B cell (primary cell): ENCODE data around the gene NCCRP1. TPM values are rescaled to one million over a fixed set of nuclear protein-coding genes. Genes with fewer than 3 reads are reported as not detected.

ENCODE experiments used
- ATAC-seq: fragments of 200-7000 bp; cut with Tn5 transposase; one replicate; pipeline ENCODE4 v1.10.0; 2021; ENCODE audit warnings: low read depth, mild to moderate bottlenecking, moderate number of reproducible peaks, moderate library complexity
- CTCF ChIA-PET: fragments of 350-600 bp; sonication (Branson Sonifier 250); formaldehyde crosslinking; loops from one replicate; lab custom pipeline; 2021; ENCODE audit warnings: antibody characterized with exemption, inconsistent platforms; lab: Charles Lee
- POLR2A ChIA-PET: fragments of 350-600 bp; sonication (Branson Sonifier 250); formaldehyde crosslinking; loops from one replicate; lab custom pipeline; 2021; ENCODE audit warnings: antibody characterized with exemption; lab: Charles Lee
- DNase-seq: peaks from one replicate; pipeline ENCODE4 v3.0.0; 2013
- H2AFZ ChIP-seq: 2 replicates; pipeline ENCODE4 v1.6.1; 2012; ENCODE audit warnings: mild to moderate bottlenecking, low read depth, low read length; ENCODE audit not compliant: insufficient read depth, poor library complexity, severe bottlenecking
- H3K27ac ChIP-seq, 2 donors: 1 replicate in 1 of 2; 2 replicates in 1 of 2; pipeline ENCODE4 v1.5.1; 2012 to 2013; ENCODE audit warnings: low read length in 2 of 2, mild to moderate bottlenecking in 2 of 2, moderate library complexity in 1 of 2
- H3K27me3 ChIP-seq, 4 experiments: fragments of 200-600 bp in 1 of 4; sonication (generic) in 1 of 4; replicated peaks in 1 of 4; 1 replicate in 2 of 4; 2 replicates in 2 of 4; pipeline versions ENCODE4 v1.6.1 to v1.7.0; 2013 to 2016; ENCODE audit warnings: low read length in 3 of 4, mild to moderate bottlenecking in 2 of 4, mixed read lengths in 1 of 4, moderate library complexity in 1 of 4; ENCODE audit not compliant: insufficient read depth in 4 of 4, control insufficient read depth in 3 of 4; ENCODE audit errors: control extremely low read depth in 1 of 4
- H3K36me3 ChIP-seq, 2 experiments: replicated peaks in 1 of 2; 1 replicate in 1 of 2; 2 replicates in 1 of 2; pipeline versions ENCODE4 v1.6.1 to v1.7.1; 2013; ENCODE audit warnings: low read length in 1 of 2; ENCODE audit not compliant: insufficient read depth in 2 of 2, control insufficient read depth in 1 of 2; ENCODE audit errors: control extremely low read depth in 1 of 2, extremely low read depth in 1 of 2
- H3K4me1 ChIP-seq, 2 donors: fragments of 200-600 bp in 1 of 2; sonication (generic) in 1 of 2; 1 replicate in 1 of 2; 2 replicates in 1 of 2; pipeline versions ENCODE4 v1.5.1 to v1.6.1; 2013 to 2017; ENCODE audit warnings: low read length in 2 of 2; ENCODE audit not compliant: control insufficient read depth in 2 of 2, insufficient read depth in 2 of 2
- H3K4me2 ChIP-seq: replicated peaks from 2 replicates; pipeline ENCODE3; 2012; ENCODE audit warnings: mild to moderate bottlenecking, low read depth, low read length; ENCODE audit not compliant: poor library complexity, severe bottlenecking
- H3K4me3 ChIP-seq, 5 experiments: fragments of 200-600 bp in 1 of 5; sonication (generic) in 1 of 5; 1 replicate in 3 of 5; 2 replicates in 2 of 5; pipeline versions ENCODE4 v1.5.1 to v1.7.0; 2011 to 2016; ENCODE audit warnings: low read length in 4 of 5, mild to moderate bottlenecking in 4 of 5, low read depth in 2 of 5, control low read depth in 1 of 5, moderate library complexity in 1 of 5; ENCODE audit not compliant: insufficient read depth in 1 of 5; ENCODE audit errors: control extremely low read depth in 1 of 5, extremely low read depth in 1 of 5
- H3K79me2 ChIP-seq: fragments of 200-600 bp; sonication (generic); one replicate; pipeline ENCODE4 v1.6.0; 2016; ENCODE audit warnings: low read length; ENCODE audit not compliant: control insufficient read depth, insufficient read depth
- H3K9ac ChIP-seq: fragments of 200-600 bp; sonication (generic); 2 replicates; pipeline ENCODE4 v1.6.1; 2017; ENCODE audit warnings: mild to moderate bottlenecking, low read length, moderate library complexity
- H3K9me3 ChIP-seq, 3 donors: one replicate each; pipeline versions ENCODE4 v1.6.1 to v1.7.1; 2013; ENCODE audit warnings: low read length in 2 of 3; ENCODE audit not compliant: control insufficient read depth in 2 of 3, insufficient read depth in 1 of 3; ENCODE audit errors: control extremely low read depth in 1 of 3
- H4K20me1 ChIP-seq: 2 replicates; pipeline ENCODE4 v1.6.0; 2012; ENCODE audit warnings: mild to moderate bottlenecking, low read length; ENCODE audit not compliant: insufficient read depth, control insufficient read depth, poor library complexity, severe bottlenecking
- H3K27ac Mint-ChIP-seq: one replicate; pipeline ENCODE4 v1.8.0; 2021; ENCODE audit warnings: mixed read lengths
- H3K27me3 Mint-ChIP-seq: one replicate; pipeline ENCODE4 v1.8.0; 2021; ENCODE audit warnings: mixed read lengths
- H3K4me1 Mint-ChIP-seq: one replicate; pipeline ENCODE4 v1.8.0; 2021; ENCODE audit warnings: mixed read lengths
- H3K4me3 Mint-ChIP-seq: one replicate; pipeline ENCODE4 v1.8.0; 2021; ENCODE audit warnings: mixed read lengths
- H3K9me3 Mint-ChIP-seq: one replicate; pipeline ENCODE4 v1.8.0; 2022; ENCODE audit warnings: mixed read lengths; ENCODE audit not compliant: insufficient read depth
- CTCF ChIP-seq: fragments of 200-600 bp; IDR thresholded peaks from one replicate; pipeline ENCODE4 v1.8.0; 2022; ENCODE audit warnings: antibody characterized with exemption, mild to moderate bottlenecking
- EZH2 ChIP-seq: IDR thresholded peaks from 2 replicates; pipeline ENCODE4 v1.6.1; 2012; ENCODE audit warnings: borderline replicate concordance, low read depth, mild to moderate bottlenecking, moderate library complexity, low read length; ENCODE audit not compliant: insufficient read depth, poor library complexity, severe bottlenecking
- WGBS: methylation state at CpG from one replicate; pipeline ENCODE4 v1.1.5; 2013; ENCODE audit warnings: missing lambda C conversion rate; ENCODE audit not compliant: insufficient coverage; 5-methylcytosine and 5-hydroxymethylcytosine counted together
- intact Hi-C: fragments of 100-400 bp; cut with micrococcal nuclease; formaldehyde crosslinking; loops from one replicate; pipeline ENCODE4 v1.10.0; 2022
- polyA plus RNA-seq: library from polyadenylated mRNA; depleted of rRNA; stranded (reverse); fragments of >200 nt; gene quantifications from 2 replicates; pipeline ENCODE4 v1.2.3, GENCODE V29; 2012
- total RNA-seq, 2 donors: library from RNA; stranded (reverse); fragments of 120-200 nt in 1 of 2; gene quantifications; 1 replicate in 1 of 2; 2 replicates in 1 of 2; pipeline versions ENCODE4 v1.2.3 to v1.2.4, GENCODE V29; 2013 to 2022

The NCCRP1 gene
- total and polyA plus RNA-seq, 2 donors (not counting 1 experiment from before 2014, with no cell fraction given) = 0.04 TPM; not detected in 1

- ChIA-PET POLR2A (no interaction called here), CTCF (no interaction called here)
- Mint-ChIP-seq H3K4me1 (peaks cover 13% of the 10 kb centered on the region), H3K4me3 (no peak overlapping the region), H3K9me3 (no peaks in the 10 kb centered on the region), H3K27ac (no peak overlapping the region), H3K27me3 (peaks cover 68% of the 10 kb centered on the region)
- Histone ChIP-seq H3K36me3 (no peaks in the 10 kb centered on the region), H4K20me1 (no peaks in the 10 kb centered on the region), H3K27ac (no peak overlapping the region), H2AFZ (no peak overlapping the region), H3K27me3 (peaks cover 0 to 65% (median 19%) of the 10 kb centered on the region in 4 experiments), H3K4me3 (no peak overlapping the region), H3K79me2 (no peaks in the 10 kb centered on the region), H3K4me2 (no peak overlapping the region), H3K9me3 (no peaks in the 10 kb centered on the region), H3K4me1 (peaks cover 0 to 18% of the 10 kb centered on the region in 2 donors), H3K9ac (no peak overlapping the region)
- DNase-seq (no peak), ATAC-seq (no peak)
- 55% methylated on average over 1 of the region's 5 CpGs for WGBS
- intact Hi-C loops = no loop called here
- TF ChIP-seq EZH2 = no peak
- no peak for TF ChIP-seq CTCF
Observed at GRCh38 chr19:39197808-39198207, 1.0 kb downstream of the NCCRP1 start.

GRCh38 chr19:39199025-39199424 lies 2.3 kb downstream of the NCCRP1 start:
- DNase-seq = no peak
- intact Hi-C loops = no loop called here
- Histone ChIP-seq H3K4me3 (no peak overlapping the region), H3K9me3 (no peaks in the 10 kb centered on the region), H3K4me1 (peaks cover 0 to 18% of the 10 kb centered on the region in 2 donors), H3K9ac (no peak overlapping the region), H3K27ac (no peak overlapping the region), H2AFZ (no peak overlapping the region), H3K4me2 (no peak overlapping the region), H3K79me2 (no peaks in the 10 kb centered on the region), H4K20me1 (no peaks in the 10 kb centered on the region), H3K36me3 (no peaks in the 10 kb centered on the region), H3K27me3 (peaks cover 0 to 74% (median 23%) of the 10 kb centered on the region in 4 experiments)
- no peak for ATAC-seq
- WGBS = 68% methylated on average over 8 of the region's 11 CpGs
- Mint-ChIP-seq H3K4me3 (no peak overlapping the region), H3K9me3 (no peaks in the 10 kb centered on the region), H3K4me1 (peaks cover 13% of the 10 kb centered on the region), H3K27me3 (peaks cover 65% of the 10 kb centered on the region), H3K27ac (no peak overlapping the region)
- POLR2A ChIA-PET = no interaction called here
- CTCF ChIA-PET = no interaction called here
- no peak for TF ChIP-seq CTCF
- no peak for TF ChIP-seq EZH2
